HepG2 (cell line): ENCODE results near the gene MFSD12. TPM values are rescaled to one million over a fixed set of nuclear protein-coding genes. Genes with fewer than 3 reads are reported as not detected.
A peak's percentile ranks its signal among the peaks of the same experiment; 100 is the strongest.

ENCODE experiments used
- FOSL1 ChIP-seq: sonication (generic); formaldehyde crosslinking; IDR thresholded peaks from 2 replicates; pipeline ENCODE4 v1.9.0; 2021; ENCODE audit warnings: missing genetic modification reagents, borderline replicate concordance
- KAT7 ChIP-seq: IDR thresholded peaks from 2 replicates; pipeline ENCODE4 v1.6.1; 2018; ENCODE audit warnings: borderline replicate concordance, missing compliant biosample characterization
- MTA1 ChIP-seq: sonication (generic); formaldehyde crosslinking; IDR thresholded peaks from 2 replicates; pipeline ENCODE4 v1.4.0; 2020; ENCODE audit warnings: missing genetic modification reagents, mild to moderate bottlenecking, borderline replicate concordance
- MXD4 ChIP-seq: IDR thresholded peaks from 2 replicates; pipeline ENCODE4 v1.6.1; 2016; ENCODE audit warnings: mild to moderate bottlenecking, missing biosample characterization, missing genetic modification reagents
- NFKBIZ ChIP-seq: IDR thresholded peaks from 2 replicates; pipeline ENCODE4 v1.6.1; 2018; ENCODE audit warnings: missing genetic modification reagents, missing compliant biosample characterization
- PHF5A ChIP-seq: IDR thresholded peaks from one replicate; pipeline ENCODE4 v1.6.1; 2018; ENCODE audit warnings: low read depth, missing genetic modification reagents; ENCODE audit not compliant: unreplicated experiment
- ZBTB3 ChIP-seq: sonication (generic); formaldehyde crosslinking; IDR thresholded peaks from 2 replicates; pipeline ENCODE4 v1.4.0; 2020; ENCODE audit warnings: low read depth, mild to moderate bottlenecking, moderate library complexity, missing genetic modification reagents, borderline replicate concordance
- ZNF251 ChIP-seq: sonication (generic); formaldehyde crosslinking; IDR thresholded peaks from 2 replicates; pipeline ENCODE4 v1.9.0; 2021; ENCODE audit warnings: mild to moderate bottlenecking, missing genetic modification reagents
- ZNF3 ChIP-seq: IDR thresholded peaks from 2 replicates; pipeline ENCODE4 v1.7.0; 2017; ENCODE audit warnings: inconsistent platforms
- ZNF704 ChIP-seq: sonication (generic); formaldehyde crosslinking; IDR thresholded peaks from 2 replicates; pipeline ENCODE4 v1.8.1; 2023; ENCODE audit warnings: mild to moderate bottlenecking, inconsistent platforms, moderate library complexity, missing genetic modification reagents, borderline replicate concordance
- polyA plus RNA-seq, 8 experiments: library from polyadenylated mRNA; depleted of rRNA in 3 of 8; stranded (reverse) in 7 of 8; unstranded in 1 of 8; fragments of >200 nt; fragmentation: Illumina TruSeq in 4 of 8; extraction: Trizol in 4 of 8; gene quantifications; 2 replicates each; pipeline versions ENCODE4 v1.2.1 to v1.2.3, GENCODE V29; 2011 to 2016; ENCODE audit warnings: low read depth in 4 of 8, missing spikeins in 1 of 8, mixed read lengths in 1 of 8; ENCODE audit not compliant: insufficient read depth in 1 of 8
- total RNA-seq, 5 experiments: library from RNA; depleted of rRNA; stranded (reverse); fragments of >200 nt; fragmentation: Illumina TruSeq; extraction: Trizol; gene quantifications; 2 replicates each; pipeline ENCODE4 v1.2.3, GENCODE V29; 2016; ENCODE audit warnings: low read depth in 1 of 5
- TF ChIP-seq, protein P1 (sequence below): sonication (generic); formaldehyde crosslinking; IDR thresholded peaks from 2 replicates; pipeline ENCODE4 v1.4.0; 2020; ENCODE audit warnings: missing genetic modification reagents
- TF ChIP-seq, protein P2 (sequence below): sonication (generic); formaldehyde crosslinking; IDR thresholded peaks from 2 replicates; pipeline ENCODE4 v1.5.1; 2020; ENCODE audit warnings: mild to moderate bottlenecking, missing genetic modification reagents, borderline replicate concordance
- TF ChIP-seq, protein P3 (sequence below): sonication (generic); formaldehyde crosslinking; IDR thresholded peaks from 2 replicates; pipeline ENCODE4 v1.5.0; 2020; ENCODE audit warnings: missing genetic modification reagents

Gene MFSD12
- total and polyA plus RNA-seq, 2 of the 13 experiments (the other 11 are each of a cell fraction or from before 2014, with no cell fraction given) = 27.2 to 29.1 TPM

DNA sequence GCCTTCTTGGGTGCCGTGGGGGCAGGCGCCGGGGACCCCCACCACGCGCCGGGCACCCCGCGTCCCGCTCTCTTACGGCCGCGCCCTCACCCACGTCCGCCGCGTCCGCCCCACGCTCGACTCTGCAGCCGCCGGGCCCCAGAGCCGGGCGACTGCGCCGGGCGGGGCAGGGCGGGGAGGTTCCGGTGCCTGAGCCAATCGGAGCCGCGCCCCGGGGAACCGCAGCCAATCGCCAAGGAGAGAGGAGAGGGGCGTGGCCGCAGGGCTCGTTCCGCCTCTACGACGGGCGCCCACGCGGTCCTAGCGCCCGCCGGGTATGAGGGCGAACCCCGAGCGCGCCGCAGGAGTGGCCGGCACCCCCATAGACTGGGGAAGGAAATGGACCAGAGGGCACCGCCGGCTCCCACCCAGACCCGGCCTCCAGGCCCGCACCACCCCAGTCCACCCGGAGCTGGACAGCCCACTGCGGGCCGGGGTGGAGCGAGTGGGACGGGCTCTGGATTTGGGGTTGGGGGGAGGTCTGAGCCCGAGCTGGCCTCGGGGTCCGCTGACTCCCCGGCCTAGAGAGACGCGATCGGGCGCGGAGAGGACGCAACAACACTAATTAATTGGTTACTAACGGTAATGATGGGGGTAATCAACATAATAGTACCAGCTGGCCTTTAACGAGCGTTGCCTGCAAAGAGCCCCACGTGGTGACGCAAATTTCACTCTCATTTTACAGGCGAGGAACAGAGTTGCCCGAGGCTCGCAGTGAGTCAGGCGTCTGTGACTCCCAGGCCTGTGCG lies at the start of gene MFSD12 (continued):
- TF ChIP-seq, protein P1, sequence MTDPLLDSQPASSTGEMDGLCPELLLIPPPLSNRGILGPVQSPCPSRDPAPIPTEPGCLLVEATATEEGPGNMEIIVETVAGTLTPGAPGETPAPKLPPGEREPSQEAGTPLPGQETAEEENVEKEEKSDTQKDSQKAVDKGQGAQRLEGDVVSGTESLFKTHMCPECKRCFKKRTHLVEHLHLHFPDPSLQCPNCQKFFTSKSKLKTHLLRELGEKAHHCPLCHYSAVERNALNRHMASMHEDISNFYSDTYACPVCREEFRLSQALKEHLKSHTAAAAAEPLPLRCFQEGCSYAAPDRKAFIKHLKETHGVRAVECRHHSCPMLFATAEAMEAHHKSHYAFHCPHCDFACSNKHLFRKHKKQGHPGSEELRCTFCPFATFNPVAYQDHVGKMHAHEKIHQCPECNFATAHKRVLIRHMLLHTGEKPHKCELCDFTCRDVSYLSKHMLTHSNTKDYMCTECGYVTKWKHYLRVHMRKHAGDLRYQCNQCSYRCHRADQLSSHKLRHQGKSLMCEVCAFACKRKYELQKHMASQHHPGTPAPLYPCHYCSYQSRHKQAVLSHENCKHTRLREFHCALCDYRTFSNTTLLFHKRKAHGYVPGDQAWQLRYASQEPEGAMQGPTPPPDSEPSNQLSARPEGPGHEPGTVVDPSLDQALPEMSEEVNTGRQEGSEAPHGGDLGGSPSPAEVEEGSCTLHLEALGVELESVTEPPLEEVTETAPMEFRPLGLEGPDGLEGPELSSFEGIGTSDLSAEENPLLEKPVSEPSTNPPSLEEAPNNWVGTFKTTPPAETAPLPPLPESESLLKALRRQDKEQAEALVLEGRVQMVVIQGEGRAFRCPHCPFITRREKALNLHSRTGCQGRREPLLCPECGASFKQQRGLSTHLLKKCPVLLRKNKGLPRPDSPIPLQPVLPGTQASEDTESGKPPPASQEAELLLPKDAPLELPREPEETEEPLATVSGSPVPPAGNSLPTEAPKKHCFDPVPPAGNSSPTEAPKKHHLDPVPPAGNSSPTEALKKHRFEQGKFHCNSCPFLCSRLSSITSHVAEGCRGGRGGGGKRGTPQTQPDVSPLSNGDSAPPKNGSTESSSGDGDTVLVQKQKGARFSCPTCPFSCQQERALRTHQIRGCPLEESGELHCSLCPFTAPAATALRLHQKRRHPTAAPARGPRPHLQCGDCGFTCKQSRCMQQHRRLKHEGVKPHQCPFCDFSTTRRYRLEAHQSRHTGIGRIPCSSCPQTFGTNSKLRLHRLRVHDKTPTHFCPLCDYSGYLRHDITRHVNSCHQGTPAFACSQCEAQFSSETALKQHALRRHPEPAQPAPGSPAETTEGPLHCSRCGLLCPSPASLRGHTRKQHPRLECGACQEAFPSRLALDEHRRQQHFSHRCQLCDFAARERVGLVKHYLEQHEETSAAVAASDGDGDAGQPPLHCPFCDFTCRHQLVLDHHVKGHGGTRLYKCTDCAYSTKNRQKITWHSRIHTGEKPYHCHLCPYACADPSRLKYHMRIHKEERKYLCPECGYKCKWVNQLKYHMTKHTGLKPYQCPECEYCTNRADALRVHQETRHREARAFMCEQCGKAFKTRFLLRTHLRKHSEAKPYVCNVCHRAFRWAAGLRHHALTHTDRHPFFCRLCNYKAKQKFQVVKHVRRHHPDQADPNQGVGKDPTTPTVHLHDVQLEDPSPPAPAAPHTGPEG (CRISPR knock-in tag) = no peak
- TF ChIP-seq ZBTB3 (CRISPR knock-in tag) = no peak
- TF ChIP-seq ZNF704 (CRISPR knock-in tag) = no peak
- TF ChIP-seq KAT7 (CRISPR knock-in tag) = peak; percentile 30; the same call in 1 of the 2 replicates
- no peak for TF ChIP-seq PHF5A (CRISPR knock-in tag)
- no peak for TF ChIP-seq ZNF3 (CRISPR knock-in tag)
- TF ChIP-seq, protein P2, sequence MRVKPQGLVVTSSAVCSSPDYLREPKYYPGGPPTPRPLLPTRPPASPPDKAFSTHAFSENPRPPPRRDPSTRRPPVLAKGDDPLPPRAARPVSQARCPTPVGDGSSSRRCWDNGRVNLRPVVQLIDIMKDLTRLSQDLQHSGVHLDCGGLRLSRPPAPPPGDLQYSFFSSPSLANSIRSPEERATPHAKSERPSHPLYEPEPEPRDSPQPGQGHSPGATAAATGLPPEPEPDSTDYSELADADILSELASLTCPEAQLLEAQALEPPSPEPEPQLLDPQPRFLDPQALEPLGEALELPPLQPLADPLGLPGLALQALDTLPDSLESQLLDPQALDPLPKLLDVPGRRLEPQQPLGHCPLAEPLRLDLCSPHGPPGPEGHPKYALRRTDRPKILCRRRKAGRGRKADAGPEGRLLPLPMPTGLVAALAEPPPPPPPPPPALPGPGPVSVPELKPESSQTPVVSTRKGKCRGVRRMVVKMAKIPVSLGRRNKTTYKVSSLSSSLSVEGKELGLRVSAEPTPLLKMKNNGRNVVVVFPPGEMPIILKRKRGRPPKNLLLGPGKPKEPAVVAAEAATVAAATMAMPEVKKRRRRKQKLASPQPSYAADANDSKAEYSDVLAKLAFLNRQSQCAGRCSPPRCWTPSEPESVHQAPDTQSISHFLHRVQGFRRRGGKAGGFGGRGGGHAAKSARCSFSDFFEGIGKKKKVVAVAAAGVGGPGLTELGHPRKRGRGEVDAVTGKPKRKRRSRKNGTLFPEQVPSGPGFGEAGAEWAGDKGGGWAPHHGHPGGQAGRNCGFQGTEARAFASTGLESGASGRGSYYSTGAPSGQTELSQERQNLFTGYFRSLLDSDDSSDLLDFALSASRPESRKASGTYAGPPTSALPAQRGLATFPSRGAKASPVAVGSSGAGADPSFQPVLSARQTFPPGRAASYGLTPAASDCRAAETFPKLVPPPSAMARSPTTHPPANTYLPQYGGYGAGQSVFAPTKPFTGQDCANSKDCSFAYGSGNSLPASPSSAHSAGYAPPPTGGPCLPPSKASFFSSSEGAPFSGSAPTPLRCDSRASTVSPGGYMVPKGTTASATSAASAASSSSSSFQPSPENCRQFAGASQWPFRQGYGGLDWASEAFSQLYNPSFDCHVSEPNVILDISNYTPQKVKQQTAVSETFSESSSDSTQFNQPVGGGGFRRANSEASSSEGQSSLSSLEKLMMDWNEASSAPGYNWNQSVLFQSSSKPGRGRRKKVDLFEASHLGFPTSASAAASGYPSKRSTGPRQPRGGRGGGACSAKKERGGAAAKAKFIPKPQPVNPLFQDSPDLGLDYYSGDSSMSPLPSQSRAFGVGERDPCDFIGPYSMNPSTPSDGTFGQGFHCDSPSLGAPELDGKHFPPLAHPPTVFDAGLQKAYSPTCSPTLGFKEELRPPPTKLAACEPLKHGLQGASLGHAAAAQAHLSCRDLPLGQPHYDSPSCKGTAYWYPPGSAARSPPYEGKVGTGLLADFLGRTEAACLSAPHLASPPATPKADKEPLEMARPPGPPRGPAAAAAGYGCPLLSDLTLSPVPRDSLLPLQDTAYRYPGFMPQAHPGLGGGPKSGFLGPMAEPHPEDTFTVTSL = no peak
- TF ChIP-seq NFKBIZ (CRISPR knock-in tag) = no peak
- no peak for TF ChIP-seq ZNF251 (CRISPR knock-in tag)
- 0 out of 2 replicates have a peak, but pooled peaks have one; percentile 32 for TF ChIP-seq MXD4 (CRISPR knock-in tag)
- TF ChIP-seq MTA1 (CRISPR knock-in tag) = no peak
- no peak for TF ChIP-seq FOSL1 (CRISPR knock-in tag)
- TF ChIP-seq, protein P3, sequence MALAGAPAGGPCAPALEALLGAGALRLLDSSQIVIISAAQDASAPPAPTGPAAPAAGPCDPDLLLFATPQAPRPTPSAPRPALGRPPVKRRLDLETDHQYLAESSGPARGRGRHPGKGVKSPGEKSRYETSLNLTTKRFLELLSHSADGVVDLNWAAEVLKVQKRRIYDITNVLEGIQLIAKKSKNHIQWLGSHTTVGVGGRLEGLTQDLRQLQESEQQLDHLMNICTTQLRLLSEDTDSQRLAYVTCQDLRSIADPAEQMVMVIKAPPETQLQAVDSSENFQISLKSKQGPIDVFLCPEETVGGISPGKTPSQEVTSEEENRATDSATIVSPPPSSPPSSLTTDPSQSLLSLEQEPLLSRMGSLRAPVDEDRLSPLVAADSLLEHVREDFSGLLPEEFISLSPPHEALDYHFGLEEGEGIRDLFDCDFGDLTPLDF = no peak
